ENCODE results near the gene COX4I1.

COX4I1 gene

DNA sequence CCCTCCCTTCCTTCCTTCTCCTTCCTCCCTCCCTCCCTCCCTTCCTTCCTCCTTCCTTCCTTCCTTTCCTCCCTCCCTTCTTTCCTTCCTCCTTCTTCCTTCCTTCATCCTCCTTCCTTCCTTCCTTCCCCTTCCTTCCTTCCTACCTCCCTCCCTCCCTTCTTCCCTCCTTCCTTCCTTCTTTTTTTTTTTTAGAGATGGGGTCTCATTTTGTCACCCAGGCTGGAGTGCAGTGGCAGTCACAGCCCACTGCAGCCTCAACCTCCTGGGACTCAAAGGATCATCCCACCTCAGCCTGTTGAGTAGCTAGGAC, 44.6 kb downstream of the COX4I1 start:
- no peak for DNase-seq

DNA sequence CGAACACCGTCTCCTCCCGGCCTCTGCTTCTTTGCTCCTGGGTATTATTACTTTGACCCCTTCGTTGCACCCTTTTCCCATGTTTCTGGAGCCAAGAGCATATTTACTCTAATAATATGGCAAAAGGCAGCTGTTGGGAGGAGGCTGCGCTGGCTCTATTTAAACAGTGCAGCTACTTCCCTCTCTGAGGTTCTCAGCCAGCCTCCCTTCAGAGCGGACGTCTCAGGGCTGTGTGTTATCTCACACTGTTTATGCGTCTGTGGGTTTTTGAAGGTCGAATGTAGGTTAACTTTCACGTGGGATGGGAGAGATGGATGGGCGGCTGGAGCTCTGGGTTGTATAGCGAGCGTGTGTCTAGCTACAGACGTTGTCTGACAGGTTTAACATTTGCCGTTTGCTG, 45.3 kb downstream of the COX4I1 start:
- DNase-seq = no peak

DNA sequence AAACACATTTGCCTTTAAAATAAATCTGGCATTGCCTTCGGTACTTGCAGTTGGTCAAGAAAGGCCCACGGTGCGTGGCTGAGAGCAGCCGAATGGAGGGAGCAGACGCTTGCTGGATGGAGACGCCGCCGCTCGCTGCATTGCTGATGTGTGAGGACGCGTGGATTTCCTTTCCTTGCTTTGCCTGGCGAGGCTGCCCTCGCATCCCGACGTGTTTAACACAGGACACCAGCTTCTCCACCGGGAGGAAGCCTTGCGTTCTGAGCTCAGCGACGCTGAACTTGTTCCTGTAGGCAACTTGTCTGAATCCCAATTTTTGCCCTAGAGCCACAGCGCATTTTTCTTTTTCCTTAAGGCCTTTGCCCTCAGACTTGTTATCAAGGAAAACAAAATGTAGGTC, 45.8 kb downstream of the COX4I1 start:
- DNase-seq = no peak

DNA sequence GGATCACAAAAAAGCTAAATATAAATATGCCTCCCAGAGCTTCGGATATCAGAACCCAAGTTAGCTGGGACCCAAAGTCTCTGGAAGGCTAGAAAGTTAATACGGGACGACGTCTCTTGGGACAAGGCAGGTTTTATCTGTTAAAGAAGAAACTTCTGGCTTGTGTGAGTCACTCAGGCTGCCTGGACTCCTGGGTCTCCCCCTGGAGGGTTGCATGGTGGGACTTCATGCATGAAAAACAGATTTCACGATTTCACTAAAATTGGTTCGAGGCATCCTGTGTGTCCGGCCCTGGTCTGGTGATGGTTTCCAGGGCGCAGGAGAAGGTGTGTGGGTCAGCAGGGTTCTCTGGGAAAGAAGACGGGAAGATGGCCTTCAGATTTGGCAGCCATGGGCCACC, 47.0 kb downstream of the COX4I1 start:
- DNase-seq = no peak

DNA sequence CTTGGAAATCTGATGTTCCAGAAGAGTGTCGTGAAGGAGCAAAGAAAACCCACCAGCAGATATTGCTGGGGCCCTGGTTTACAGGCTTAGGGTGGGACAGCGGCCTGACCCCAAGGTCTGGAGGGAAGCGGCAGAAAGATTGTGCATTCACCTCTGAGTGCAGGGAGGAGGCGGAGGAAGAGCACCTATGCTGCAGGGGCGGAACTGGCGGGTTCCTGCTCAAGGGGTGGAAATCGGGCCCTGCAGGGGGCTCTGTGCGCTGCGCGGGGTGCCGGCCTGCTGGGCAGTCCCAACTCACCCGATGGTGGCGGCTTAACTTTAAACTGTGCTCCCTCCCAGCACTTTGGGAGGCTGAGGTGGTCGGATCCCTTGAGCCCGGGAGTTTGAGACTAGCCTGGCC, 47.5 kb downstream of the COX4I1 start:
- DNase-seq = no peak

DNA sequence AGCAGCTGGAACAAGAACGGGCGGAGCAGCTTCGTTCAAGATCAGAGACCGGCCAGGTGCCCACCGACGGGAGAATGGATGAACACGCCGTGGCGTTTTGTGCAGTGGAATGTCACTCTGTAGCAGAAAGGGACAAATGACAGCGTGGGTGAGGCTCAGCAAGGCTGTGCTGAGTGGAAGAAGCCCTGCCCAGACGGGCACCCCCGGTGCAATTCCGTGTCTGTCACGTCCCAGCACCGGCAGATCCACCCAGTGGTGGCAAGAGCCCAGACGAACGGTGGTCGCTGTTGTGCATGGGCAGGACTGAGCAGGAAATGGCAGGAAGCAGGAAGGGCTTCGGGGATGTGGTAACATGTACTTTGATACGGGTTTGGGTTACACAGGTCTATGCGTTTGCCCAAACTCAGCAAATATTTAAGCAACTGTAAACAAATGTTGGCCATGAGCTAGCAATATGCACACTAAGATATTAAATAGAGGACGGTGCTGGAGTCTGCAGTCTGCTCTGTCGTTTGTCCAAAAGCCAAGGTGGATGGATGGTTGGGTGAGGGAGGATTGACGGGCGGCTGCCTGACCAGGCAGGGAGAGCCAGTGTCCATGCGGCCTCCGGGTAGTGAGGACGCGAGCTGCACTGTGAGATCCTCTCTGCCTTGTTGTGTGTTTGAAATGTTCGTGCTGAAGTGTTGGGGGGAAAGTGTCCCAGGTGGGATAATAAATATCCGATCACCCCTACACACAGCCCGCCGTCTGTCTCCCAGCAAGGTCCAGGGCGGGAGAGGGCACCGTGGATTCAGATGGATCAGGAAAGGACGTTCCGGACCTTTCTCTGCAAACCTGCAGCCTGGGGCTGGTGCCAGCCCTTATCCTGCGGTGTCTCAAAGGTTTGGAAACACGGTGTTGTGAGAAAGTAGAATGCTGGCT, 48.4 kb downstream of the COX4I1 start:
- no peak for DNase-seq

DNA sequence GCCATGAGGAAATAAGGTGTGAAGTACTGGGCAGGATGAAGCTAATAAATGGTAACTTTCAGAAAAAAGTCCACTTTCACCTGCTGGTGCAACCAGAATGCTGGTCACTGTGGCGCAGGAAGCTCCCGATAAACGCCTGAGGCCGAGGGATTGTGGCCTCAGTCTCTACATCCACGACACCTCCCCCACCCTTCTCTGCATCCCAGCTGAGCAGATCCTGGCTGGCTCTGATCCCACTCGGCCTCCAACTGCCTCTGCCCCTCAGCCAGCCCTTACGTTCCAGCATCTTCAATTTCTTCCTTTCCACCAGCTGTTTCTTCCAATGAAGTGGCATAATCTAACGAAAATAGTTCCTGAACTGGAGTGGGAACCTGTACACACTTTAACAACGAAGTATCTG, 49.5 kb downstream of the COX4I1 start:
- no peak for DNase-seq

DNA sequence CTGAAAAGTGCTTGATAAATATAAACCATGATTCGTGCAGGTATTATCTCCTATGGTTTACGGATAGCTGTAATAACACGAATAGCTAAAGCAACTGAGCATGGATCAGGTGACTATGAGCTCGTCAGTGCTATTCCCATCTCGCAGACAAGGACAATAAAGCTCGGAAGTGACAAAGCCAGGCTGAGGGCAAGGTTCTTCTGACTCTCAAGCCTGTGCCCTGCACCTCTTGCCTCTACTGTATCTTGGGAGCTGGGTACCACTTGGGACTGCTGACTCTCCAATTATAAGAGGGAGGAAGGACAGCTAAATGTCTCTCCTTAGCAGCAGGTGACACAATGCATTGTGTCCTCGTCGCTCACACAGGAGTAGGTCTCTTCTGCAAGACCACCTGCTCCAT, 49.9 kb downstream of the COX4I1 start:
- no peak for DNase-seq

DNA sequence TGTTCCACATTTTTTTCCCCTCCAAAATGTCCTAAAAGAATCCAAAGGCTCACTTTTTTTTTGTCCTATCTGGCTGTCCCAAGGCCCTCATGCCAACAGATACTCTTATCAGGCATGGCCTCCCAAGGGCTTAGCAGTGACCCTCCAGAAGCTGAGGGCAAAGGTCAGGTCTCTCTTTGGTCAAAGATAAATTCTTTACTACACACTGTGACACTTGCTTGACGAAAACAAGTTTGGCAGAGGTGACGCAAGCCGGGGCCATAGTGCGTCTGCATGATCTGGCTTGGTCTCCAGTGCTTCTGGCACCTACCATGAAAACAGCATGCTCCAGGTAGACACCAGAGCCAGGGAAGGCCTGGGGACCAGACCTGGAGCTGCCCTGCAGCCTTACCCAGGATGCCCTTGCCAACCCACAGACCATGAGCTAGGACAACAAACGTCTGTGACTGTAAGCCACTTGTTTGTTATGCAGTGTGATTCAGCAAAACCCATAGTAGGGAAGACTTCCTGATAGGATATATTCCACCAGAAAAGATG, 50.9 kb downstream of the COX4I1 start:
- DNase-seq = no peak

DNA sequence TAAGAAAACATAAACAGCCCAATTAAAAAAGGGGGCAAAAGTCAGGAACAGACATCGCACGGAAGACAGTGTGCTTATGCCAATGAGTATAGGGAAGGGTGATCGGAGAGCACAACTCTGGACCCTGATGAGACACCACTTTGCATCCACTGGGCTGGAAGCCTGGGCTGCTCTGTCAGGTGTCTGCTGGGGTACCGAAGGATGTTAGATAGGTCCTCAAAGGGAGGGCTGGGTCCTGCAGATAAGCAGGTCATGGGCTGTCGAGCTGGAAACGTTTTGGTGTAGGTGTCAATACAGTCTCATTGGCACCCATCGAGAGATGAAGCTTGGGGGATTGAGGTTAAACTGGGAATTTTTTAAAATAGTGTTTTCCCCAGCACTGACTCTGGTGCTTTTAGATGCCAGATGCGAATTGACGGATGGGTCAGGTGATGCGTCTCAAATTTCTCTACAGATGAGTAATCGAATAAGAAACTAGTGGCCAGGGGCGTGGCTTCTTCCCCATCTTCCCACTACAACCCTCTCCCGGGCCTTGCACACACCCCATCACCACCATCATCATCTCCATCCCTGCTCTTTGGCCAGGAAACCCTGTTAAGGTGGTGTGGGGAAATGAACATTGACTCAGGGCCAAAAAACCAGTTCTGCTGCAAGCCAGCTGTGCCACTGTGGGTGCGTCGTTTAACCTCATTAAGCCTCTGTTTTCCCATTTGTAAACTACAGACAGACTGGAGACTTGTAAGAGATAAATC, 51.7 kb downstream of the COX4I1 start:
- no peak for DNase-seq

DNA sequence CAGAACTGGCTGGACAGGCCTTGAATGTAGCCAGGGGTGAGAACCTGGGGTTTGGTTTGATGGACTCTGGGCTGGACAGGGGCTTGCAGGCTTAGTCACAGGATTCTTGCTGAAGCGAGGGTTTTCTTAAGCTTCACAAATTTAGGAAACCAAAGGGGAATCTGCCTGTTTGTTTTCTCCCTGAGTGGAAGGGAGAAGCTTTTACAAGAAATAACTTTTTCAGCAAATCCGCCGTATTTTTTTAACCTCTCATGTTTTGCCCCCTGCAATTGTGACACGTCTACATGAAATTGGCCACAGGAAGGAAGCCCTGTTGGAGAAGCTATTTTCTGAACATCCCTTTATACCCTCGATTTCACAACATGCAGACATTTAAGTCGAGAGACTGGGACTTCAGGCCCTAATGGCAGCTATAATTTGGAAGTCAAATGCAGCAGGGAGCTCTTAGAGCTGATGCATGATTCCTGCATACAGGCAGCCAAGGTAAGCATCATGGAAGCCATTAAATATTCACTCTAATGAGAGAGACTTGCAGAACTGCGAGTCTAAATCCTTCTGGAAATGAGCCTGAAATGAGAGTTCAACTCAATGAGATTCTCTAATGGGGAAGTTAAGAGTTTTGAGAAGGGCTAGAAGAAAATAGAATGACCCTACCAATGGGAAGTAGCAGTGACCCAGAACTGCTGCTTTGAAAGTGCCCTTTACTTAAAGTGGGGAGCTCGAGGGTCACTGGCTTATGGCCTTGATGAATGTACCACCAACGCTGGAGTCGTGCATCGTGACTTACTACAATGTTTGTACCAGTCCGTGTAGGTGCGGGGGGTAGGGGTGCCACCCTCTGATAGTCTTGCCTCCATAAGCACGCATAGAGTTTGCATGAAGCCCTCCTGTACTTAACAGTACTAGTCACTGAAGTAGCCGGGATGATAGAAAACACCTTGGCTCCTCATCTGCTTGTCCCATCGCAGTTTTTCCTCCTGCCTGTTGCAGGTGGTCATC, 54.4 kb downstream of the COX4I1 start:
- no peak for DNase-seq

DNA sequence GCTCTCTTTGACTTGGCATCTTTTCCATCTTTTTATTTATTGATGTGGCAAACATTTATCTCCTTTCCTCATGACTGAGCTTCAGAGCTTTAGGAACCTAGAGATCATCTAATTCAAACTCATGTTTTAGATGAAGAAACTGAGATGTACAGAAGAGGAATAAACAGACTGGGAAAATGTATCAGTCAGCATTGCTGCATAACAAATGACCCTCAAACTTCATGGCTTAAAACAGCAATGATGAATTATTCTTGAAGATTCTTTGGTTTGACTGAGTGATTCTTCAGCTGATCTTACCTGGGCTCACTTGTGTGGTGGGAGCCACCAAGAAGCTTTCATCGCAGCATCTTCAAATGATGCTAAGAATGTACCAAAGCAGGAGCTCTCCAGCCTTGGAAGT, 55.4 kb downstream of the COX4I1 start:
- no peak for DNase-seq

DNA sequence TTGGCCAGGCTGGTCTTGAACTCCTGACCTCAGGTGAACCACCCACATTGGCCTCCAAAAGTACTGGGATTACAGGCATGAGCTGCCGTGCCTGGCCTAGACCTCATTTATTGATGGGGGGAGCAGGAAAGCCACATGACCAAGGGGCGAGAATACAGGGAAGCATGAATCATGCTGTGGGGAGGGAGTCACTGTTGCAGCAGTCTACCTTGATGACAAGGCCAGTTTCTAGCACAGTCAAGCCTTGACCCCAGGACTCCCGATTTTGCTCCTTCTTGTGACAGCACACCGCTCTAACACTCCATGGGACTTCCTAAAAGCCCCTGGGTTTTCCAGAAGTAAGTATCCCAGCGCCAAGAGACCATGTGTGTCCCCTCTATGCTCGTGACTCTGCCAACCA, 56.6 kb downstream of the COX4I1 start:
- DNase-seq = no peak

DNA sequence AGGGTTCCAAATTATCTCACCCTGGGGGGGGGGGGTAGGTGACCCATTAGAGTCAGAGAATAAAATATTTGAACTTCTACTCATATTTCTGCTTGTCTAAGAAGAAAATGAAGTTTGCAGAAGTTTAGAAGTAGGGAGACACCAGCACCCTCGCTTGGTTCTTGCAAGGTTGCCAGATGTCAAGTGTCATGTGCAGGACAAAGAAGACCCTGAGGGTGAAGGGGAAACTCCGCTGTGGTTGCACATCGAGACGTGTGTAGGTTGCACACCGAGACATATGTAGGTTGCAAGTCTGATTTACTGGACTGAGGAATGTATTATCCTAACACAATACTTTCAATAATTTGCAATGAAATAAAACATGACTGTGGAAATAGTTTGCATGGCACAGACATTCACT, 57.1 kb downstream of the COX4I1 start:
- DNase-seq = no peak
